ENCODE results near the gene H2BK1.

Gene H2BK1

DNA sequence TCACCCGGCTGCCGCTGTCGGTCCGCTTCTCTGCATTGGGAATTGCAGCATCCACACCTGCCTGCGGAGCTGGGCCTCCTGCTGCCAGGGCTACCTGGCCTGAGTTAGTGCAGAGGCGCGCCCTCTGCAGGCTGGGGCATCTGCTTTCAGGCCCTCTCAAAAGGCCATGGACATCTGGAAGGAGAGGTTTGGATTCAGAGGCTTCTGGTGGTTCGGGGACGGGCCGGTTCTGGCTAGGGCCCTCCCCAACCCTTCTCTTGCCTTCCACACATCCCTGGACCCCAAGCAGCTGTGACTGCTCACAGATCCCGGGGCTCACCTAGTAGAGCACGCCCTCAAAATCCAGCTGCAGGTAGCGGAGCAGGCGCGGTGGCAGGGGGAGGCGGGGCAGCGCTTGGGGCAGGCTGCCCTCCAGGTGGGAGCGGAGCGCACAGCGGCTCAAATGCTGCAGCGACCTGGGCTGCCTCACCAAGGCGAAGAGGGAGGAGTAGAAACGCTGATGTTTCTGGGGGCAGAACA is 34.4 kb downstream of the H2BK1 start:
- Histone ChIP-seq H3K27ac (no peak overlapping the region), H3K9ac (no peak overlapping the region), H3K27me3 (ENCODE audit: insufficient read depth, low read depth) (peaks cover 71% of the 10 kb centered on the region), H4K20me1 (ENCODE audit: insufficient read depth) (no peaks in the 10 kb centered on the region), H3K4me2 (no peak overlapping the region), H2AFZ (ENCODE audit: low read depth) (no peak overlapping the region), H3K79me2 (ENCODE audit: insufficient read depth, low read depth) (no peaks in the 10 kb centered on the region), H3K36me3 (ENCODE audit: insufficient read depth) (no peaks in the 10 kb centered on the region), H3K4me1 (ENCODE audit: low read depth, poor library complexity, severe bottlenecking) (peaks cover 3% of the 10 kb centered on the region), H3K4me3 (IDR thresholded peaks at IDR 0.05; ENCODE audit: insufficient read depth, low read depth, low read length) (no peak overlapping the region)
- TF ChIP-seq, protein P1, sequence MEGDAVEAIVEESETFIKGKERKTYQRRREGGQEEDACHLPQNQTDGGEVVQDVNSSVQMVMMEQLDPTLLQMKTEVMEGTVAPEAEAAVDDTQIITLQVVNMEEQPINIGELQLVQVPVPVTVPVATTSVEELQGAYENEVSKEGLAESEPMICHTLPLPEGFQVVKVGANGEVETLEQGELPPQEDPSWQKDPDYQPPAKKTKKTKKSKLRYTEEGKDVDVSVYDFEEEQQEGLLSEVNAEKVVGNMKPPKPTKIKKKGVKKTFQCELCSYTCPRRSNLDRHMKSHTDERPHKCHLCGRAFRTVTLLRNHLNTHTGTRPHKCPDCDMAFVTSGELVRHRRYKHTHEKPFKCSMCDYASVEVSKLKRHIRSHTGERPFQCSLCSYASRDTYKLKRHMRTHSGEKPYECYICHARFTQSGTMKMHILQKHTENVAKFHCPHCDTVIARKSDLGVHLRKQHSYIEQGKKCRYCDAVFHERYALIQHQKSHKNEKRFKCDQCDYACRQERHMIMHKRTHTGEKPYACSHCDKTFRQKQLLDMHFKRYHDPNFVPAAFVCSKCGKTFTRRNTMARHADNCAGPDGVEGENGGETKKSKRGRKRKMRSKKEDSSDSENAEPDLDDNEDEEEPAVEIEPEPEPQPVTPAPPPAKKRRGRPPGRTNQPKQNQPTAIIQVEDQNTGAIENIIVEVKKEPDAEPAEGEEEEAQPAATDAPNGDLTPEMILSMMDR (conservative IDR thresholded peaks at IDR 0.05; ENCODE audit: low read depth, low read length) = no peak

DNA sequence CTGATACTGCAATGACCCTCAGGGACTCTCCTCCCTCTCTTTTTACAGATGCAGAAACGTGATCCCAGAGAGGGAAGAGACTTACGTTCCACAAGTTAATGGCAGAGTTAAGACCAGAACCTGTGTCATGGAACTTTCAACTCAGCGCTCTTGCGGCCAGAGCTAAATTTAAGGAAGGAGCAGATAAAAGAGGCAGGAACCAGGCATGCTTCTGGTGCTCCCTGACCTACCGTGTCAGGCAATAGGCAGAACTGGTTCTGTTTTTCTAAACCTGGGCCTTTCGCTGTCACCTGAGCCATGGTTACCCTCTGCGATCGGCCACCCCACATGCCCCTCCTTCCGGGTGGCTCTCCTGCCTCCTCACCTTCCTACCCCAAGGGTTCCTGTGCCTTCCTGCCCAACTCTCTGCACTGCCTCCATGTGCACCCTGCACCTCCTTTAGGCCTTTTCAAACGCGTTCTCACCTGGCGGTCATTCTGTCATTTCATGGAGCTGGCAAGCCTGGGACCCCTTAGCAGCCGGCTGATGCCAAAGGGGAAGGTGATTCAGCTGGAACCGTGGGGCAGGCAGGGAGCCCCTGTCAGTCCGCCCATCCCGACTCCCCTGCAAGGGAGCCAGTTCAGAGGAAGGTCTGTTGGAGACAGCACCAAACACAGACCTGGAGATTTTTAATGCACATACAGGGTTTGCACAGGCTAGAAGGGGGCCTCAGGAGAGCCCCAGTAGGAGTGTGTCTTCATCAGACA is 35.1 kb downstream of the H2BK1 start:
- H3K4me1 ChIP-seq (ENCODE audit: low read depth, poor library complexity, severe bottlenecking) = peaks cover 3% of the 10 kb centered on the region
- peaks cover 68% of the 10 kb centered on the region for H3K27me3 ChIP-seq (ENCODE audit: insufficient read depth, low read depth)
- TF ChIP-seq, protein P1 (conservative IDR thresholded peaks at IDR 0.05; ENCODE audit: low read depth, low read length) = no peak

DNA sequence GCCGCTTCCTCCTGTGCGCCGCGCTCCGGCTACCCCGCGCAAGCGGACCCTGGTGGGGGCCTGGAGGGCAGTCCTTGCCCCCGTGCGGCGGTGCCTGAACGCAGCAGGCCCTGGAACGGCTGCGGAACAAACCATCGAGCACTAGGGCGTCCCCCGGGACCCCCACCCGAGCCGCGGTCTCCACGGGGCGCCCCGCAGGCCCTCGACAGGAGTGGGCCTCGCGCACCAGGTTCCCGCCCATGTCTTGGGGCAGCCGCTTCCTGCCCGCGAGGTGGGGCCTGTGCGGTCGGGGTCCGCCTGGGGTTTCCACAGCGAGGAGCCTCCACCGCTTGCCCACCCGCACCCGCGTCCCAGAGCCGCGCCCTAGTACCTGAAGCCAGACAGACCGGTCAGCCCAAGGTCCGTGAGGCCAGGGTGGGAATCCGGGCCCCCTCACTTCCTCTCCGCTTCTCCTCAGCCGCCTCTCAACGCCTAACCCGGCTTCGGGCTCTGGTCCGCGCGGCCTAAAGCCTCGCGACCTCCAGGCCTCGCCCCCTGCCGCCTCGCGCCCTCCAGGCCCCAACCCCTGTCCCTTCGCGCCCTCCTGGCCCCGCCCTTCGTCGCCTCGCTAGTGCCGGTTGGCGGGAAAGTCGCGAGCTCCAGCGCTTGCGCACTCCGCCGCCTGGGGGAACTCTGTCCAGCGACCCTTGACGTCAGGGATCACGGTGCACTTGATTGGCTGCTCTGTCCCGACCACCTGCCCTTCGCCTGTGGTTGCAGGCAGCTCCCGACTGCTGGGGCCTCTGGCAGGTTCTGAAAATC is 35.8 kb downstream of the H2BK1 start:
- TF ChIP-seq, protein P1 (conservative IDR thresholded peaks at IDR 0.05; ENCODE audit: low read depth, low read length) = no peak
- no peak overlapping the region for H3K27ac ChIP-seq
- H3K27me3 ChIP-seq (ENCODE audit: insufficient read depth, low read depth) = peaks cover 67% of the 10 kb centered on the region
- no peak overlapping the region for H3K9ac ChIP-seq
- peaks cover 3% of the 10 kb centered on the region for H3K4me1 ChIP-seq (ENCODE audit: low read depth, poor library complexity, severe bottlenecking)
- H3K4me2 ChIP-seq = no peak overlapping the region
- H3K4me3 ChIP-seq (IDR thresholded peaks at IDR 0.05; ENCODE audit: insufficient read depth, low read depth, low read length) = no peak overlapping the region
- no peaks in the 10 kb centered on the region for H3K79me2 ChIP-seq (ENCODE audit: insufficient read depth, low read depth)
- H3K36me3 ChIP-seq (ENCODE audit: insufficient read depth) = no peaks in the 10 kb centered on the region
- H4K20me1 ChIP-seq (ENCODE audit: insufficient read depth) = no peaks in the 10 kb centered on the region
- H2AFZ ChIP-seq (ENCODE audit: low read depth) = no peak overlapping the region

More for the DNA sequence above, 35.1 kb downstream of the H2BK1 start:
- no peak overlapping the region for H3K4me3 ChIP-seq (IDR thresholded peaks at IDR 0.05; ENCODE audit: insufficient read depth, low read depth, low read length)
- H3K36me3 ChIP-seq (ENCODE audit: insufficient read depth) = no peaks in the 10 kb centered on the region
- H3K4me2 ChIP-seq = no peak overlapping the region
- H3K9ac ChIP-seq = no peak overlapping the region
- no peak overlapping the region for H2AFZ ChIP-seq (ENCODE audit: low read depth)
- no peaks in the 10 kb centered on the region for H3K79me2 ChIP-seq (ENCODE audit: insufficient read depth, low read depth)
- no peaks in the 10 kb centered on the region for H4K20me1 ChIP-seq (ENCODE audit: insufficient read depth)
- no peak overlapping the region for H3K27ac ChIP-seq

DNA sequence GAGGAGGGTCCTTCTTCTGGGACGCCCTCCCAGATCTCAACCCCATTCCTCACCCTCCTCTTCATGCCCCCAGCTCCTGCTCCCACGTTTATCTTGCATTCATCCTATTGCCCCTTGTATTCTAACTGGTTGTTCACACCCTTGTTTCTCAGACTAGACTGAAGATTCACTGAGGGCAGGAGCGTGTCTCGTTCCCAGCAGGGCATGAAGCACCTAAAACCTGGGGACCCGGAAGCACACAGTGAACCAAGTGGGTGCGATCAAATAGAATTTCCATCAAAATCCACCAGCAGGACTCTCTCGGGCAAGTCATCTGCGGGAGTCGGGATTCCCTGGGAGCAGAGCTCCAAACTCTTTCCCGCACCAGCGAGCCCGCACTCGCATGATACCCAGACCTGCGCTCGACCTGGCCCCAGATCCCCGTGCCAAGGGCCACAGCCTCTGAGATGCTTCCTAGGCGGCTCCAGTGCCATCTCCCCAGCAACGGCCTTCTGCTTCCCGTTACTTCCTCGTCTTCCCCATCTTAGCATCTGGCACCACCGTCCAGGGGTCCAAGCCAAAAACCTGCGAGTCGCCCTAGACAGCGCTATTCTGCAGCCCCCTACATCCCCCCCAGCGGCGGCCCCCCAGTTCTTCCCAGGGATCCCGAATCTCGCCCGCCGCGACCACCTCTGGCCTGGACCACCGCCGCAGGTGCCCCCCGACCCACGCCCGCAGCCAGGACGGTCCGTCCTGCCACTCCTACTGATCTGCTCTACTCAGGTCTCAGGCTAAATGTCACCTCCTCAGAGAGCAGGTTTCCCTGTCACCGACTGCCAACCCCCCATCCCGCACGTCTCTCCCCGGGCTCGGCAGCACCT is 36.7 kb downstream of the H2BK1 start:
- H2AFZ ChIP-seq (ENCODE audit: low read depth) = no peak overlapping the region
- H3K79me2 ChIP-seq (ENCODE audit: insufficient read depth, low read depth) = no peaks in the 10 kb centered on the region
- peaks cover 67% of the 10 kb centered on the region for H3K27me3 ChIP-seq (ENCODE audit: insufficient read depth, low read depth)
- peaks cover 3% of the 10 kb centered on the region for H3K4me1 ChIP-seq (ENCODE audit: low read depth, poor library complexity, severe bottlenecking)
- H3K27ac ChIP-seq = no peak overlapping the region
- TF ChIP-seq, protein P1 (conservative IDR thresholded peaks at IDR 0.05; ENCODE audit: low read depth, low read length) = no peak
- no peaks in the 10 kb centered on the region for H4K20me1 ChIP-seq (ENCODE audit: insufficient read depth)
- H3K36me3 ChIP-seq (ENCODE audit: insufficient read depth) = no peaks in the 10 kb centered on the region
- H3K4me2 ChIP-seq = no peak overlapping the region
- no peak overlapping the region for H3K9ac ChIP-seq
- H3K4me3 ChIP-seq (IDR thresholded peaks at IDR 0.05; ENCODE audit: insufficient read depth, low read depth, low read length) = no peak overlapping the region
